ENCODE results near the gene MAST2.

The MAST2 gene

GRCh38 chr1:45809761-45810160 is 6.3 kb downstream of the MAST2 start:
- intact Hi-C loops (cut with DNase I; ENCODE audit: low total_unique reads) = no loop called here
- peaks cover 0 to 15% (median 10%) of the 10 kb centered on the region in 3 donors for H3K36me3 ChIP-seq
- DNase-seq = no peak
- no peaks in the 10 kb centered on the region for H3K27me3 ChIP-seq
- H3K9me3 ChIP-seq = no peaks in the 10 kb centered on the region
- H3K4me1 ChIP-seq = peaks cover 0 to 5% (median 0%) of the 10 kb centered on the region in 4 donors
- H3K4me3 ChIP-seq = no peak overlapping the region
- no peak overlapping the region for H3K27ac ChIP-seq
- TF ChIP-seq CTCF (IDR thresholded peaks at IDR 0.05) = no peak

DNA sequence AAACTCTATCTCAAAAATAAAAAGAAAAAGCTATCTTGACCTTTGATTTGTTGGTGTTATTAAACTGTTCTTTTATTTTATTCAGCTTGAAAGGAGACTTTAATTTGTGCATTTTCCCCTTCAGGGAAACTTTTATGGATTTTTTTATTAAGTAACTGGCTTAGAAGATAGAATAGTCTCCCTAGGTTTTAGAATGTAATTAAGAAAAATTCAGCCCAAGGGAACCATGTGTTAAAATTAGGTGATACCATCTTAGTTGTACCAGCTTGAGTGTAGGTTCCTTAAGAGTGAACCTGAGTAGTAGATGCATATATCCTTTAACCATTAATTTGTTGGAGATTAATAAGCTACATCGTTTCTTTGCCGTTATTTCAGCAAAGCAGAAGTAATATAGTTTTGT is 11.4 kb downstream of the MAST2 start:
- no peak for DNase-seq
- no peak overlapping the region for H3K27ac ChIP-seq
- no peak for TF ChIP-seq CTCF (IDR thresholded peaks at IDR 0.05)
- no peak overlapping the region for H3K4me3 ChIP-seq
- H3K27me3 ChIP-seq = no peaks in the 10 kb centered on the region
- intact Hi-C loops (cut with DNase I; ENCODE audit: low total_unique reads) = no loop called here
- H3K9me3 ChIP-seq = peaks cover 0 to 2% (median 0%) of the 10 kb centered on the region in 3 donors
- peaks cover 0 to 15% (median 0%) of the 10 kb centered on the region in 3 donors for H3K36me3 ChIP-seq
- H3K4me1 ChIP-seq = no peaks in the 10 kb centered on the region

DNA sequence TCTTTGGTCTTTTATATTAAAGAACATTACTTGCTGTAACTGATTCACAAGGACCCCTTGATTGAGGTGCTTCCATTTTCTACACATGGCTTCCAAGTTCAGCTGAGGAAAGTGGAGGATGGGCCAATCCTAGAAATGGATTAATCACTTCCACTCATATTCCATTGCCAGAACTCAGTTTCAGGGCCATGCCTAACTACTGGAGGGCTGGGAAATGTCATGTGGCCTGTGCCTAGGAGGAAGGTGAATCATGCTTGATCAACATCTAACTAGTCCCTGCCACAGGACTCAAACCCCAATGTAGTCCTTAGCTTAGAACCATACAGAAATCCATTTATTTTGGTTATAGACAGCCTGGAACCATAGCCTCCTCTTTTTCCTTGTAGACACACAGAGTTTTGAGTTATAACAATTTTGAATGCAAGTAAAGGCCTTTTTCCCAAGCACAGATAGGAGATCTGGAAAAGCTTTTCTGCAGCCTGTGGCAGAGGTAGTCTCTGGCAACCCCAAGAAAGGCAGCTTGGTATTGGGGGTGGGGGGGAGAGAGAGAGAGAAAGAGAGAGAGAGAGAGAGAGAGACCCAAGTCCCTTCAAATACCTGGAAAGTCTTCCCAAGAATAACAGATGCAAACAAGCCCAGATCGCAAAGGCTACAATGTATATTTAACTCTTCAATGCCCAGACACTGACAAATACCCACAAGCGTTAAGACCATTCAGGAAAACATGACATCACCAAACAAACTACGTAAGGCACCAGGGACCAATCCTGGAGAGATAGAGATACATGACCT is 12.5 kb downstream of the MAST2 start:
- intact Hi-C loops (cut with DNase I; ENCODE audit: low total_unique reads) = no loop called here
- peaks cover 0 to 2% (median under 1%) of the 10 kb centered on the region in 3 donors for H3K9me3 ChIP-seq
- no peak for TF ChIP-seq CTCF (IDR thresholded peaks at IDR 0.05)
- H3K4me1 ChIP-seq = no peaks in the 10 kb centered on the region
- H3K27ac ChIP-seq = no peak overlapping the region
- H3K27me3 ChIP-seq = no peaks in the 10 kb centered on the region
- DNase-seq = no peak
- no peak overlapping the region for H3K4me3 ChIP-seq
- peaks cover 0 to 15% (median 0%) of the 10 kb centered on the region in 3 donors for H3K36me3 ChIP-seq

- intact Hi-C loops (cut with DNase I; ENCODE audit: low total_unique reads) = no loop called here
- no peak for DNase-seq
- Histone ChIP-seq H3K9me3 (peaks cover 0 to 5% (median 2%) of the 10 kb centered on the region in 3 donors), H3K27ac (no peak overlapping the region), H3K36me3 (peaks cover 0 to 7% (median 3%) of the 10 kb centered on the region in 3 donors), H3K4me3 (no peak overlapping the region), H3K4me1 (no peaks in the 10 kb centered on the region), H3K27me3 (no peaks in the 10 kb centered on the region)
- TF ChIP-seq CTCF (IDR thresholded peaks at IDR 0.05) = no peak
Observed at GRCh38 chr1:45820173-45820572, 16.8 kb downstream of the MAST2 start.

DNA sequence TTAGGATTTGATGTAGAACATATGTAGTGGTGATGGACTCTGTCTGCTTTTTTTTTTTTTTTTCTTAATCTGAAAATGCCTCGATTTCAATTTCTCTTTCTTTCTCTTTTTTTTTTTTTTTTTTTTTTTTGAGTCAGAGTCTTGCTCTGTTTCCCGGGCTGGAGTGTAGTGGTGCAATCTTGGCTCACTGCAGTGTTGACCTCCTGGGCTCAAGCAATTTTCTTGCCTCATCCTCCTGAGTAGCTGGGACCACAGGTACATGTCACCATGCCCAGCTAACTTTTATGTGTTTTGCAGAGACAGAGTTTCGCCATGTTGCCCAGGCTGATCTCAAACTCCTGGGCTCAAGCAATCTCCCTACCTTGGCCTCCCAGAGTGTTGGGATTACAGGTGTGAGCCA is 17.4 kb downstream of the MAST2 start:
- intact Hi-C loops (cut with DNase I; ENCODE audit: low total_unique reads) = no loop called here
- no peak overlapping the region for H3K4me3 ChIP-seq
- H3K27ac ChIP-seq = no peak overlapping the region
- H3K27me3 ChIP-seq = no peaks in the 10 kb centered on the region
- H3K36me3 ChIP-seq = peaks cover 2 to 13% (median 9%) of the 10 kb centered on the region in 3 donors
- TF ChIP-seq CTCF (IDR thresholded peaks at IDR 0.05) = no peak
- peaks cover 0 to 5% (median 2%) of the 10 kb centered on the region in 3 donors for H3K9me3 ChIP-seq
- H3K4me1 ChIP-seq = no peaks in the 10 kb centered on the region
- DNase-seq = no peak

Measured in tibial artery (tissue), 4 donors.